DOHH2 (cell line): ENCODE data around the gene DLK1.

ENCODE experiments used
- CTCF ChIP-seq: fragments of 200-600 bp; sonication (generic); IDR thresholded peaks from one replicate; pipeline ENCODE4 v1.5.1; 2014; ENCODE audit warnings: antibody characterized with exemption, mild to moderate bottlenecking, low read depth, low read length; ENCODE audit not compliant: poor library complexity, severe bottlenecking
- EZH2phosphoT487 ChIP-seq: fragments of 200-600 bp; sonication (generic); IDR thresholded peaks from 2 replicates; pipeline ENCODE4 v1.6.1; 2017; ENCODE audit warnings: borderline replicate concordance, mild to moderate bottlenecking, antibody characterized with exemption, low read length, moderate library complexity, mixed read lengths

- TF ChIP-seq CTCF (no peak), EZH2phosphoT487 (no peak)
These were observed 14.2 kb downstream of the DLK1 start for GRCh38 chr14:100740929-100741328.
